HL-60 (cell line): ENCODE results near the gene RGPD4.
"Not testable (repeated sequence)": the region's sequence is repeated elsewhere in the genome, so short reads cannot be mapped to it uniquely, and the experiment has no call there.

Experiments
- DNase-seq, 2 experiments: peaks; one replicate each; pipeline ENCODE4 v3.0.0-alpha.2; 2010 to 2020; ENCODE audit warnings: low read depth in 1 of 2, low spot score in 1 of 2
- H3K27ac ChIP-seq: fragments of 250-450 bp; sonication (Bioruptor Pico); replicated peaks from 2 replicates; pipeline ENCODE4 v1.5.1; 2020; ENCODE audit warnings: mild to moderate bottlenecking, moderate library complexity
- H3K27me3 ChIP-seq: fragments of 250-450 bp; sonication (Bioruptor Pico); 2 replicates; pipeline ENCODE4 v1.5.1; 2021; ENCODE audit warnings: mild to moderate bottlenecking, moderate library complexity; ENCODE audit not compliant: insufficient read depth, poor library complexity, severe bottlenecking
- H3K4me3 ChIP-seq: replicated peaks from 2 replicates; pipeline ENCODE4 v1.5.1; 2011; ENCODE audit warnings: mild to moderate bottlenecking, control low read depth, low read length; ENCODE audit not compliant: insufficient read depth
- GABPA ChIP-seq: IDR thresholded peaks from 2 replicates; pipeline ENCODE4 v1.6.1; 2012; ENCODE audit warnings: low read depth
- POLR2AphosphoS5 ChIP-seq: IDR thresholded peaks from 2 replicates; pipeline ENCODE4 v1.6.1; 2012; ENCODE audit warnings: low read depth
- SPI1 ChIP-seq: IDR thresholded peaks from 2 replicates; pipeline ENCODE4 v1.6.1; 2012; ENCODE audit warnings: low read depth, mild to moderate bottlenecking, borderline replicate concordance
- TF ChIP-seq, protein P1 (sequence below): IDR thresholded peaks from 2 replicates; pipeline ENCODE4 v1.6.1; 2012; ENCODE audit warnings: low read depth; ENCODE audit not compliant: insufficient replicate concordance
- TF ChIP-seq, protein P2 (sequence below): IDR thresholded peaks from one replicate; pipeline ENCODE4 v1.5.1; 2011; ENCODE audit warnings: low read length, control low read depth, inconsistent platforms; ENCODE audit not compliant: insufficient read depth

RGPD4 gene

DNA sequence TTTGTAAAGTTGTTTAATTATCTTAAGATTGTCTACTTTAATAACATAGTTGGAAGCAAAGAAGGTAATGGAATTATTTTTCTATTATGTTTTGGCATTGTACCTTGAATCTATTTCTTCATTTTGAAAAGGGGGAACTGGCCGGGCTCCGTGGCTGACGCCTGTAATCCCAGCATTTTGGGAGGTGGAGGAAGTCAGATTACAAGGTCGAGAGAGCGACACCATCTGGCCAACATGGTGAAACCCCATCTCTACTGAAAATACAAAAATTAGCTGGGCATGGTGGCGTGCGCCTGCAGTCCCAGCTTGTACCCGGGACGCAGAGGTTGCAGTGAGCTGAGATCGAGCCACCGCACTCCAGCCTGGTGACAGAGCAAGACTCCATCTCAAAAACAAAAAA is 6.9 kb downstream of the RGPD4 start:
- not testable (repeated sequence) for H3K27ac ChIP-seq, H3K27me3 ChIP-seq, H3K4me3 ChIP-seq
- peak in 1 of 2 experiments; percentile 45 for DNase-seq
- peak; percentile 17; the same call in 1 of the 2 replicates for TF ChIP-seq SPI1

DNA sequence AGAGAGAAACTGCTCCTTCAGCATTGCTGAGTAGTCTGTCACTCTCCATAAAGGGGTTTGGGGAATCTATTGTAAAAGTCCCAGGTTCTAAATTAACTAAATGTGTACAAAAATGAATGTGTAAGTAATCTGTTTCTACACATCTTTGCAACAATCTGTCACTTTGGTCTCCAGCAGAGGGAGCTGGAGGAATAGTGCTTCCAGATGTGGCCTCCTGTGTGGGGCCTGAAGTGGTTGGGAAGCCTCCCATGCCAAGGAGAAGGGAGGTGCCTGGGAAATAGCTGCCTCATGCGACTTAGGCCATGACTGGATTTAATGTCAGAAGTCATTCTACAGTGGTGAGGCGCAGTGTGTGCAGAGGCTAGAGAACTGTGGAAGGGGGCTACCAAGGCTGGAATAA is 89.4 kb downstream of the RGPD4 start:
- not testable (repeated sequence) for H3K27ac ChIP-seq, DNase-seq, H3K4me3 ChIP-seq, H3K27me3 ChIP-seq

DNA sequence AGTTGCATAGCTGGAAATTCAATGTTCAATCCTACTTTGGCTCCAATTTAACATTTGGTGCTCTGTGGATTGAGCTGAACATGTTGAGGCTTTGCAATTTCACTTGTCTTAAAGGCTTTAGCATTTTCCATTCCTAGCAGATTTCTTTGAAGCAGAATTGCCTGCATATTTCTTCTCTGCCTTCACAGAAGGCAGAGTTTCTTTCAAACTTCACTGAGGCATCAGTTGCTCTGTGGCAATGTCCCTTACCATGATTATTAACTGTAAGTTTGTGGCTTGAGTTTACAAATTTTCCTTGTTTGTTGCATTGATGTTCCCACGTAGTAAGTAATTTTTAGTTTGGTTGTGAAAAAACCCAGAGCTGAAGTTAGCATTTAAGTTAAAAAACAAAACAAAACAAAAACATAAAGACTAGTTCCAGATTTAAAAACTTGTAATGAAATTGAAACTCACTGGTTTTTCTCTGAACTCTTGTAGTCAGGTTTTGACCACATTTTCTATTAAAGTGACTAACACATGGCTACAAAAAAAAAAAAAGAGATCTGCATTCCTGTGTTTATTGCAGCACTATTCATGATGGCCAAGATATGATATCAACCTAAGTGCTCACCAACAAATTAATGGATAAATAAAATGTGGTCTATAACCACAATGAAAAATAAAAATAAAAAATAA is 90.1 kb downstream of the RGPD4 start:
- H3K27me3 ChIP-seq, DNase-seq, H3K4me3 ChIP-seq, H3K27ac ChIP-seq: not testable (repeated sequence)

DNA sequence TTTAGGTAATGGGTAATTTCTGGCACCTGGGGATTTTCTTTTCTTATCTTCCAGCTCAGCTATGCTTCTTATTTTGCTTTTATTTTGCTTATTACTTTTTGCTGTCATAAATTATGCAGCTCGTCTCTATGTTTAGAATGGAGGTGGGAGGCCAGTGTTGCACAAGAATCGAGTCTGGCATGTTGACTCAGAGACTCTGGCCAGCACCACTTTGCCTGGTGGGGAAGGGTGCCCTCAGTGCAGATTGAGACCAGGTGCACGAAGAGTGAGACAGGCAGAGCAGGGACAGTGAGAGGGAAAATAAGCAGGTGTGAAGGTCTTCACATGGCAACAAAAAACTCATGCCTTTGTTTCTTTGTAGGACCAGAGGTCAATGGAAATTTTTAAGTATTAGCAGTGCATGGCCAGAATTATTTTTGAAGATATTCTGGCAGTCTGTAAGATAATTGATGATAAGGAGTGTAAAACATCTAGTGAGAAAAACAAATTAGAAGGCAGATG is 100.4 kb downstream of the RGPD4 start:
- H3K27ac ChIP-seq = no peak overlapping the region
- no peak overlapping the region for H3K4me3 ChIP-seq
- TF ChIP-seq, protein P1, sequence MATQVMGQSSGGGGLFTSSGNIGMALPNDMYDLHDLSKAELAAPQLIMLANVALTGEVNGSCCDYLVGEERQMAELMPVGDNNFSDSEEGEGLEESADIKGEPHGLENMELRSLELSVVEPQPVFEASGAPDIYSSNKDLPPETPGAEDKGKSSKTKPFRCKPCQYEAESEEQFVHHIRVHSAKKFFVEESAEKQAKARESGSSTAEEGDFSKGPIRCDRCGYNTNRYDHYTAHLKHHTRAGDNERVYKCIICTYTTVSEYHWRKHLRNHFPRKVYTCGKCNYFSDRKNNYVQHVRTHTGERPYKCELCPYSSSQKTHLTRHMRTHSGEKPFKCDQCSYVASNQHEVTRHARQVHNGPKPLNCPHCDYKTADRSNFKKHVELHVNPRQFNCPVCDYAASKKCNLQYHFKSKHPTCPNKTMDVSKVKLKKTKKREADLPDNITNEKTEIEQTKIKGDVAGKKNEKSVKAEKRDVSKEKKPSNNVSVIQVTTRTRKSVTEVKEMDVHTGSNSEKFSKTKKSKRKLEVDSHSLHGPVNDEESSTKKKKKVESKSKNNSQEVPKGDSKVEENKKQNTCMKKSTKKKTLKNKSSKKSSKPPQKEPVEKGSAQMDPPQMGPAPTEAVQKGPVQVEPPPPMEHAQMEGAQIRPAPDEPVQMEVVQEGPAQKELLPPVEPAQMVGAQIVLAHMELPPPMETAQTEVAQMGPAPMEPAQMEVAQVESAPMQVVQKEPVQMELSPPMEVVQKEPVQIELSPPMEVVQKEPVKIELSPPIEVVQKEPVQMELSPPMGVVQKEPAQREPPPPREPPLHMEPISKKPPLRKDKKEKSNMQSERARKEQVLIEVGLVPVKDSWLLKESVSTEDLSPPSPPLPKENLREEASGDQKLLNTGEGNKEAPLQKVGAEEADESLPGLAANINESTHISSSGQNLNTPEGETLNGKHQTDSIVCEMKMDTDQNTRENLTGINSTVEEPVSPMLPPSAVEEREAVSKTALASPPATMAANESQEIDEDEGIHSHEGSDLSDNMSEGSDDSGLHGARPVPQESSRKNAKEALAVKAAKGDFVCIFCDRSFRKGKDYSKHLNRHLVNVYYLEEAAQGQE = no peak
- TF ChIP-seq, protein P2, sequence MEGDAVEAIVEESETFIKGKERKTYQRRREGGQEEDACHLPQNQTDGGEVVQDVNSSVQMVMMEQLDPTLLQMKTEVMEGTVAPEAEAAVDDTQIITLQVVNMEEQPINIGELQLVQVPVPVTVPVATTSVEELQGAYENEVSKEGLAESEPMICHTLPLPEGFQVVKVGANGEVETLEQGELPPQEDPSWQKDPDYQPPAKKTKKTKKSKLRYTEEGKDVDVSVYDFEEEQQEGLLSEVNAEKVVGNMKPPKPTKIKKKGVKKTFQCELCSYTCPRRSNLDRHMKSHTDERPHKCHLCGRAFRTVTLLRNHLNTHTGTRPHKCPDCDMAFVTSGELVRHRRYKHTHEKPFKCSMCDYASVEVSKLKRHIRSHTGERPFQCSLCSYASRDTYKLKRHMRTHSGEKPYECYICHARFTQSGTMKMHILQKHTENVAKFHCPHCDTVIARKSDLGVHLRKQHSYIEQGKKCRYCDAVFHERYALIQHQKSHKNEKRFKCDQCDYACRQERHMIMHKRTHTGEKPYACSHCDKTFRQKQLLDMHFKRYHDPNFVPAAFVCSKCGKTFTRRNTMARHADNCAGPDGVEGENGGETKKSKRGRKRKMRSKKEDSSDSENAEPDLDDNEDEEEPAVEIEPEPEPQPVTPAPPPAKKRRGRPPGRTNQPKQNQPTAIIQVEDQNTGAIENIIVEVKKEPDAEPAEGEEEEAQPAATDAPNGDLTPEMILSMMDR = no peak
- TF ChIP-seq SPI1 (no peak), POLR2AphosphoS5 (no peak), GABPA (no peak)
- no peaks in the 10 kb centered on the region for H3K27me3 ChIP-seq
- no peak for DNase-seq

DNA sequence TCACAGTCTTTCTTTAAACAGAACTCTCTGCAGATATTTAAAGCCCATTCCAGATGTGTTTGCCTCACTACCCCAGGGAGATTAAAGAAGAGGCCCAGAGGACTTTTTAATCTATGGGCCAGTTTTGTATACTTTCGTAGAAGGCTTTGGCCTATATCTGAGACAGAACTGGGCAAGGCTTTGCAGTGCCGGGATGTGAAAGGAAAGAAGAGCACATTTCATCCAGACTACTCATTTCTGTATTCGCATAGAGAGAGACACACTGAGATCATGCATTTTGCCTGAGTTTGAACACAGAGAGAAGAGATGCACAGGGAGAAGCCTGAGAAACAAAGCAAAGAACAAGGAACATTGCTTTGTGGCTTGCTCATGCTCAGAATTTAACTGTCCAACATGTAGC is 104.7 kb downstream of the RGPD4 start:
- no peak overlapping the region for H3K4me3 ChIP-seq
- H3K27ac ChIP-seq = no peak overlapping the region
- no peak for DNase-seq
- TF ChIP-seq POLR2AphosphoS5 (no peak), SPI1 (no peak), GABPA (no peak)
- TF ChIP-seq, protein P1 = no peak
- TF ChIP-seq, protein P2 = no peak
- H3K27me3 ChIP-seq = no peaks in the 10 kb centered on the region
